OCI-LY1 (cell line): ENCODE data around the gene USP36.

Experiments used
- H2AFZ ChIP-seq: fragments of 200-600 bp; sonication (generic), shearing (Covaris generic); 2 replicates; pipeline ENCODE4 v1.6.0; 2014; ENCODE audit warnings: antibody characterized with exemption, mild to moderate bottlenecking, low read length
- H3F3A ChIP-seq: fragments of 200-600 bp; sonication (generic), shearing (Covaris generic); 2 replicates; pipeline ENCODE4 v1.6.0; 2014; ENCODE audit warnings: mild to moderate bottlenecking, antibody characterized with exemption, low read length, moderate library complexity; ENCODE audit not compliant: insufficient read depth
- H3K27ac ChIP-seq: fragments of 200-600 bp; sonication (generic); 2 replicates; pipeline ENCODE4 v1.5.1; 2014; ENCODE audit warnings: low read length, mixed run types, mild to moderate bottlenecking, low read depth; ENCODE audit not compliant: poor library complexity, severe bottlenecking
- H3K27me3 ChIP-seq: fragments of 200-600 bp; sonication (generic); 2 replicates; pipeline ENCODE4 v1.6.0; 2014; ENCODE audit warnings: antibody characterized with exemption, mild to moderate bottlenecking, low read length, moderate library complexity; ENCODE audit not compliant: insufficient read depth
- H3K36me3 ChIP-seq: fragments of 200-600 bp; sonication (generic); 2 replicates; pipeline ENCODE4 v1.6.1; 2014; ENCODE audit warnings: mild to moderate bottlenecking, antibody characterized with exemption, low read length, moderate library complexity, mixed read lengths; ENCODE audit not compliant: insufficient read depth
- H3K4me1 ChIP-seq: fragments of 200-600 bp; sonication (generic); 2 replicates; pipeline ENCODE4 v1.5.1; 2014; ENCODE audit warnings: mild to moderate bottlenecking, low read length, moderate library complexity; ENCODE audit not compliant: insufficient read depth, severe bottlenecking
- H3K4me2 ChIP-seq: fragments of 200-600 bp; sonication (generic), shearing (Covaris generic); 2 replicates; pipeline ENCODE4 v1.6.1; 2014; ENCODE audit warnings: low read length
- H3K4me3 ChIP-seq: fragments of 200-600 bp; sonication (generic); 2 replicates; pipeline ENCODE4 v1.5.1; 2014; ENCODE audit warnings: low read length, low read depth, mild to moderate bottlenecking, mixed read lengths; ENCODE audit not compliant: poor library complexity, severe bottlenecking
- H3K79me2 ChIP-seq: fragments of 200-600 bp; shearing (Covaris generic); 2 replicates; pipeline ENCODE4 v1.6.1; 2016; ENCODE audit warnings: mixed run types, low read length, mixed read lengths; ENCODE audit not compliant: insufficient read depth
- H3K9ac ChIP-seq: fragments of 200-600 bp; sonication (generic), shearing (Covaris generic); 2 replicates; pipeline ENCODE4 v1.6.1; 2014; ENCODE audit warnings: mild to moderate bottlenecking, low read length, mixed read lengths
- H3K9me2 ChIP-seq: fragments of 200-600 bp; sonication (generic), shearing (Covaris generic); 2 replicates; pipeline ENCODE4 v1.6.1; 2014; ENCODE audit warnings: low read depth, mild to moderate bottlenecking, low read length, mixed read lengths
- H3K9me3 ChIP-seq: fragments of 200-600 bp; shearing (Covaris generic); 2 replicates; pipeline ENCODE4 v1.6.1; 2014; ENCODE audit warnings: low read length, mixed read lengths
- H4K20me1 ChIP-seq: fragments of 200-600 bp; sonication (generic), shearing (Covaris generic); 2 replicates; pipeline ENCODE4 v1.6.0; 2016; ENCODE audit warnings: mild to moderate bottlenecking, low read length; ENCODE audit not compliant: insufficient read depth
- EZH2 ChIP-seq: fragments of 200-600 bp; sonication (generic), shearing (Covaris generic); IDR thresholded peaks from 2 replicates; pipeline ENCODE4 v1.8.0; 2017; ENCODE audit warnings: borderline replicate concordance, mixed run types, mild to moderate bottlenecking, antibody characterized with exemption, low read length, moderate library complexity, mixed read lengths
- TF ChIP-seq, protein P1 (sequence below): fragments of 200-600 bp; sonication (generic), shearing (Covaris generic); IDR thresholded peaks from 2 replicates; pipeline ENCODE4 v1.5.1; 2017; ENCODE audit warnings: mild to moderate bottlenecking, antibody characterized with exemption, low read length, moderate library complexity, mixed read lengths

The USP36 gene

DNA sequence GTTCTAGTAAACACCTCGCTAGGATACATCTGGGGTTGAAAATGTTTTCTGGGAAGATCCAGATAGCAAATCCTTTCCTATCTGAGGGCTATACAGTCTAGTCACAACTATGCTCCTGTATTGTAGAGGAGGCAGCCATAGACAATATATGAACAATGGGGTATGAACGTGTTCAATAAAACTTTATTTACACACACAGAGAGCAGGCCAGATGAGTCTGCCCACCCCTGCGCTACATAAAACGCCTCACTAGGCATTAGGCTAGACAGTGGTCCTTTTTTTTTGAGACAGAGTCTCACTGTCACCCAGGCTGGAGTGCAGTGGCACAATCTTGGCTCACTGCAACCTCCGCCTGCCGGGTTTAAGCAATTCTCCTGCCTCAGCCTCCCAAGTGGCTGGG lies 11.1 kb downstream of the USP36 start:
- Histone ChIP-seq H3K9ac (no peak overlapping the region), H3K4me2 (no peak overlapping the region), H3K27me3 (no peaks in the 10 kb centered on the region), H3F3A (no peaks in the 10 kb centered on the region), H3K4me3 (no peak overlapping the region), H2AFZ (no peak overlapping the region), H3K4me1 (peaks cover 4% of the 10 kb centered on the region), H3K36me3 (peaks cover 95% of the 10 kb centered on the region), H3K27ac (no peak overlapping the region), H3K79me2 (no peaks in the 10 kb centered on the region), H3K9me3 (no peaks in the 10 kb centered on the region), H4K20me1 (no peaks in the 10 kb centered on the region), H3K9me2 (no peaks in the 10 kb centered on the region)
- TF ChIP-seq EZH2, result no peak
- TF ChIP-seq, protein P1, sequence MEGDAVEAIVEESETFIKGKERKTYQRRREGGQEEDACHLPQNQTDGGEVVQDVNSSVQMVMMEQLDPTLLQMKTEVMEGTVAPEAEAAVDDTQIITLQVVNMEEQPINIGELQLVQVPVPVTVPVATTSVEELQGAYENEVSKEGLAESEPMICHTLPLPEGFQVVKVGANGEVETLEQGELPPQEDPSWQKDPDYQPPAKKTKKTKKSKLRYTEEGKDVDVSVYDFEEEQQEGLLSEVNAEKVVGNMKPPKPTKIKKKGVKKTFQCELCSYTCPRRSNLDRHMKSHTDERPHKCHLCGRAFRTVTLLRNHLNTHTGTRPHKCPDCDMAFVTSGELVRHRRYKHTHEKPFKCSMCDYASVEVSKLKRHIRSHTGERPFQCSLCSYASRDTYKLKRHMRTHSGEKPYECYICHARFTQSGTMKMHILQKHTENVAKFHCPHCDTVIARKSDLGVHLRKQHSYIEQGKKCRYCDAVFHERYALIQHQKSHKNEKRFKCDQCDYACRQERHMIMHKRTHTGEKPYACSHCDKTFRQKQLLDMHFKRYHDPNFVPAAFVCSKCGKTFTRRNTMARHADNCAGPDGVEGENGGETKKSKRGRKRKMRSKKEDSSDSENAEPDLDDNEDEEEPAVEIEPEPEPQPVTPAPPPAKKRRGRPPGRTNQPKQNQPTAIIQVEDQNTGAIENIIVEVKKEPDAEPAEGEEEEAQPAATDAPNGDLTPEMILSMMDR, result no peak

DNA sequence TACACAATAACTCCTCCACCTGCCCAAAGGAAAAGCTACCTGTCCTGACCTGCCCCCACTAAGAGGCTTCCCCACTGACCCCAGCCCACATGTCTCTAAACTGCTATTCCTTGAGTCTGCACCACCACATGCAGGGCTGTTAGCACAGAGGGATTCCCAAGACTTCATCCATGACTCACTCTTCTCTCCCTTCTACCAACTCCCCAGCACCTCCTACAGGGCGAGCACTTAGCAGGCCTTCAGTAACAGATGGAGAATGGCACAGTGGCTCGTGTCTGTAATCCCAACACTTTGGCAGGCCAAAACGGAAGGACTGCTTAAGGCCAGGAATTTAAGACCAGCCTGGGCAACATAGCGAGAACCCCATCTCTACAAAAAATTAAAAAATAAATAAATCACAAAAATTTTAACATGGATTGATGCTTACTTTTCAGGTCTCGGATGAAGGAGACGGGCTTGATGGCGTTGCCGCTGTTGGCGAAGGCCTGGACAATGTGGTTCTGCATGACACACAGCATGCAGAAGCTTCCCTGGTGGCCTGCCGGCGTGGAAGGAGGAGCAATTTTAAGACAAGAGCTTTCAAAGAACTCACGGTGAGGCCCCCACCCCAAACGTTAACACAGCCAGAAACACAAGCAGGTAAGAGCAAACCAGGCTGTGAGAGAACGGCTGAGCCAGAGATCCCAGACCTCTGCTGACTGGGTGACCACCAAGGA lies 12.0 kb downstream of the USP36 start:
- H3K27ac ChIP-seq, result no peak overlapping the region
- no peaks in the 10 kb centered on the region for H3K27me3 ChIP-seq
- no peaks in the 10 kb centered on the region for H3K9me3 ChIP-seq
- no peak overlapping the region for H3K9ac ChIP-seq
- H3K36me3 ChIP-seq, result peaks cover 95% of the 10 kb centered on the region
- no peaks in the 10 kb centered on the region for H4K20me1 ChIP-seq
- no peaks in the 10 kb centered on the region for H3K79me2 ChIP-seq
- H2AFZ ChIP-seq, result no peak overlapping the region
- no peaks in the 10 kb centered on the region for H3F3A ChIP-seq
- H3K4me2 ChIP-seq, result no peak overlapping the region
- H3K4me1 ChIP-seq, result peaks cover 4% of the 10 kb centered on the region
- no peak overlapping the region for H3K4me3 ChIP-seq
- H3K9me2 ChIP-seq, result no peaks in the 10 kb centered on the region
- TF ChIP-seq EZH2, result no peak
- TF ChIP-seq, protein P1, result no peak

DNA sequence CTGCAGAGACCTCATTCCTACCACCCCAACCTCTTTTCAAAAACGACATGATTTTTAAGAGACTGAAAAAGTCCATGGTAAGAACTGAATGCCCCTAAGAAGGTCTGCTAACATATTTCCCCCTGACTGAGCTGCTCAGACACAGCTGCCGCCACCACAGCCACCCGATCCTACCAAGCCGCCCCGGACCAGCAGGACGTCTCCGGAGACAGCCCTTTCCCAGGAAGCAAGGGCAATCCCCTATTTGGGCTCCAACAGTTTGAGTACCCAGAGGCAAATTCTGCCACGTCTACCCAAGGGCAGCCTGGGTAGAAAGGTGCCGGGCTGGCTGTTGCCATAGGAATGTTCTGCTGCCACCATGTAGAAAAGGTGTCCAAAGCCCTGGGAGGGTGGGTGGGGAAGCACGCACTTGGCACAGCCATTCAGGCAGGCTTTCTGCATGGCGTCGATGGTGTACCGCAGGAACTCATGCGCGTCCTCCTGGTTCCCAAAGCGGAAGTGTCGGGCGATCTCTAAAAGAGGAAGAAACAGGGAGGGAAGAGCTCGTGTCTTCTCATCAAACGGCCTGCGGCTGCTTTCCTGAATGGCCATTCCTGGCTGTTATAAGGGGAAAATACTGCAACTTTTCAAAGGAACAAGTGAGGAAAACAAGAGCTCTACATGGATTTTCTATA lies 13.6 kb downstream of the USP36 start:
- Histone ChIP-seq H3K4me2 (no peak overlapping the region), H3K4me1 (peaks cover 4% of the 10 kb centered on the region), H3K79me2 (no peaks in the 10 kb centered on the region), H3K36me3 (peaks cover 93% of the 10 kb centered on the region), H3F3A (no peaks in the 10 kb centered on the region), H3K9me3 (no peaks in the 10 kb centered on the region), H3K9ac (no peak overlapping the region), H2AFZ (no peak overlapping the region), H3K27me3 (no peaks in the 10 kb centered on the region), H4K20me1 (no peaks in the 10 kb centered on the region), H3K27ac (no peak overlapping the region), H3K9me2 (no peaks in the 10 kb centered on the region), H3K4me3 (no peak overlapping the region)
- TF ChIP-seq EZH2, result no peak
- TF ChIP-seq, protein P1, result no peak
